Activated T-helper 1 cell treated with anti-CD3 and anti-CD28 coated beads, Interleukin-2, amount 50 U/mL, for 16 hours (primary cell): ENCODE results near the gene PDPN.

Experiments used
- DNase-seq, 2 donors: peaks; one replicate each; pipeline ENCODE4 v3.0.0-alpha.2; 2020; ENCODE audit warnings: low read depth in 1 of 2, low spot score in 1 of 2

Gene PDPN

GRCh38 chr1:13616234-13616633 is 32.6 kb downstream of the PDPN start:
- no peak for DNase-seq

- DNase-seq: no peak
Measured at GRCh38 chr1:13617108-13617507, 33.5 kb downstream of the PDPN start.

GRCh38 chr1:13617773-13618172 is 34.1 kb downstream of the PDPN start:
- DNase-seq: no peak

- no peak for DNase-seq
Measured at GRCh38 chr1:13618483-13618882, 34.9 kb downstream of the PDPN start.

- DNase-seq: no peak
Measured at GRCh38 chr1:13619909-13620308, 36.3 kb downstream of the PDPN start.

- no peak for DNase-seq
Measured at GRCh38 chr1:13620825-13621224, 37.2 kb downstream of the PDPN start.

GRCh38 chr1:13622446-13622845 is 38.8 kb downstream of the PDPN start:
- DNase-seq: no peak

- no peak for DNase-seq
Measured at GRCh38 chr1:13623021-13623637, 39.5 kb downstream of the PDPN start.

GRCh38 chr1:13624526-13624925 is 40.9 kb downstream of the PDPN start:
- no peak for DNase-seq

GRCh38 chr1:13627127-13627526 is 43.5 kb downstream of the PDPN start:
- DNase-seq: no peak

GRCh38 chr1:13628218-13628617 is 44.6 kb downstream of the PDPN start:
- no peak for DNase-seq

- no peak for DNase-seq
Measured at GRCh38 chr1:13628711-13629110, 45.1 kb downstream of the PDPN start.

- no peak for DNase-seq
Measured at GRCh38 chr1:13642306-13643004, 58.8 kb downstream of the PDPN start.

GRCh38 chr1:13643017-13643416 is 59.4 kb downstream of the PDPN start:
- DNase-seq: no peak

- no peak for DNase-seq
Measured at GRCh38 chr1:13646521-13646920, 62.9 kb downstream of the PDPN start.

GRCh38 chr1:13651279-13651678 is 67.6 kb downstream of the PDPN start:
- DNase-seq: no peak

- DNase-seq: no peak
Measured at GRCh38 chr1:13652238-13652637, 68.6 kb downstream of the PDPN start.

GRCh38 chr1:13661539-13661938 is 77.9 kb downstream of the PDPN start:
- no peak for DNase-seq

GRCh38 chr1:13662493-13662892 is 78.9 kb downstream of the PDPN start:
- no peak for DNase-seq

- no peak for DNase-seq
Measured at GRCh38 chr1:13663969-13664368, 80.3 kb downstream of the PDPN start.

GRCh38 chr1:13664451-13664850 is 80.8 kb downstream of the PDPN start:
- DNase-seq: no peak

- DNase-seq: no peak
Measured at GRCh38 chr1:13666317-13666716, 82.7 kb downstream of the PDPN start.
